GM12865 (cell line): ENCODE results near the gene RNF20.

Source experiments
- DNase-seq: peaks from one replicate; pipeline ENCODE4 v3.0.0; 2010; ENCODE audit warnings: low read depth
- H3K4me3 ChIP-seq: 2 replicates; pipeline ENCODE4 v1.5.1; 2011; ENCODE audit warnings: mild to moderate bottlenecking, low read depth, low read length, control low read depth
- CTCF ChIP-seq: IDR thresholded peaks from 2 replicates; pipeline ENCODE4 v1.5.1; 2011; ENCODE audit warnings: low read length, control low read depth, low read depth, inconsistent platforms; ENCODE audit not compliant: insufficient read depth; ENCODE audit errors: missing control alignments

Gene RNF20

GRCh38 chr9:101498323-101498722, 35.3 kb upstream of the RNF20 start:
- H3K4me3 ChIP-seq = no peak overlapping the region
- TF ChIP-seq CTCF = no peak
- no peak for DNase-seq

GRCh38 chr9:101504188-101504587, 29.5 kb upstream of the RNF20 start:
- no peak overlapping the region for H3K4me3 ChIP-seq
- DNase-seq = no peak
- no peak for TF ChIP-seq CTCF

GRCh38 chr9:101508211-101508610, 25.4 kb upstream of the RNF20 start:
- TF ChIP-seq CTCF = no peak
- H3K4me3 ChIP-seq = no peak overlapping the region
- no peak for DNase-seq

- DNase-seq = no peak
- no peak for TF ChIP-seq CTCF
- no peak overlapping the region for H3K4me3 ChIP-seq
Measured at GRCh38 chr9:101509572-101509971, 24.1 kb upstream of the RNF20 start.

- H3K4me3 ChIP-seq = no peak overlapping the region
- TF ChIP-seq CTCF = no peak
- no peak for DNase-seq
Measured at GRCh38 chr9:101510459-101510858, 23.2 kb upstream of the RNF20 start.

- no peak for TF ChIP-seq CTCF
- H3K4me3 ChIP-seq = no peak overlapping the region
- no peak for DNase-seq
Measured at GRCh38 chr9:101511009-101511408, 22.6 kb upstream of the RNF20 start.

- DNase-seq = no peak
- no peak for TF ChIP-seq CTCF
Measured at GRCh38 chr9:101512116-101512515, 21.5 kb upstream of the RNF20 start.

More at GRCh38 chr9:101512116-101512515, 21.5 kb upstream of the RNF20 start:
- H3K4me3 ChIP-seq = no peak overlapping the region
